Measurements from ENCODE around the gene ORMDL3. TPM values are rescaled to one million over a fixed set of nuclear protein-coding genes. Genes with fewer than 3 reads are reported as not detected.
"Not testable (repeated sequence)": the region's sequence is repeated elsewhere in the genome, so short reads cannot be mapped to it uniquely, and the experiment has no call there.

The ORMDL3 gene
- total RNA-seq, 1 experiment from 2014 or later, result 55.1 TPM

DNA sequence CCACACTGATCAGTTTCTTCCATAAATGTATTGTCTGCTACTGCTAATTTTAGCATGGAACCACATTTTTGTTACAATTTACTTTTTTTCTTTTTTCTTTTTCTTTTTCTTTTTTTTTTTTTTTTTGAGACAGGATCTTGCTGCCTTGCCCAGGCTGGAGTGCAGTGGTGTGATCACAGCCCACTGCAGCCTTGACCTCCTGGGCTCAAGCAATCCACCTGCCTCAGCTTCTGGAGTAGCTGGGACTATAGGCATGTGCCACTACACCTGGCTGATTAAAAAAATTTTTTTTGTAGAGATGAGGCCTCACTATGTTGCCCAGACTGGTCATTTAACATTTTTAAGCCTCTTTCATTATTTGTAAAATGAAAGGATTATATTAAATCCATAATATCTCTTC, 40.3 kb downstream of the ORMDL3 start:
- no TSS peak for BruUV-seq (replicated peaks)
- Histone ChIP-seq H3K9me3 (ENCODE audit: control insufficient read depth, insufficient read depth, low read depth, low read length) (no peaks in the 10 kb centered on the region), H3K4me3 (ENCODE audit: low read depth in 2 of 2, low read length in 2 of 2) (no peak overlapping the region), H3K4me1 (ENCODE audit: control insufficient read depth, insufficient read depth, low read length) (no peaks in the 10 kb centered on the region), H3K36me3 (ENCODE audit: control insufficient read depth, insufficient read depth, low read length) (no peaks in the 10 kb centered on the region), H3K27me3 (ENCODE audit: control insufficient read depth, insufficient read depth, low read length) (peaks cover 7% of the 10 kb centered on the region), H3K27ac (ENCODE audit: low read length) (no peak overlapping the region)
- ATAC-seq (no peak), DNase-seq (ENCODE audit: low read depth, low spot score) (no peak)
- in situ Hi-C loops (cut with HindIII; ENCODE audit: low pct_unique_long_range_greater_than_20kb, low sequenced_read_pairs) (no loop called here), intact Hi-C loops (cut with micrococcal nuclease; ENCODE audit: unreplicated experiment) (no loop called here)
- ChIA-PET CTCF (no interaction called here), POLR2A (no interaction called here)
- TF ChIP-seq POLR2AphosphoS5 (IDR thresholded peaks at IDR 0.05; ENCODE audit: low read depth, low read length) (no peak), TCF7L2 (IDR thresholded peaks at IDR 0.05; ENCODE audit: low read depth, low read length) (no peak), SIN3A (IDR thresholded peaks at IDR 0.05; ENCODE audit: borderline replicate concordance, insufficient read depth, low read depth, low read length) (no peak)
- TF ChIP-seq, protein P1, sequence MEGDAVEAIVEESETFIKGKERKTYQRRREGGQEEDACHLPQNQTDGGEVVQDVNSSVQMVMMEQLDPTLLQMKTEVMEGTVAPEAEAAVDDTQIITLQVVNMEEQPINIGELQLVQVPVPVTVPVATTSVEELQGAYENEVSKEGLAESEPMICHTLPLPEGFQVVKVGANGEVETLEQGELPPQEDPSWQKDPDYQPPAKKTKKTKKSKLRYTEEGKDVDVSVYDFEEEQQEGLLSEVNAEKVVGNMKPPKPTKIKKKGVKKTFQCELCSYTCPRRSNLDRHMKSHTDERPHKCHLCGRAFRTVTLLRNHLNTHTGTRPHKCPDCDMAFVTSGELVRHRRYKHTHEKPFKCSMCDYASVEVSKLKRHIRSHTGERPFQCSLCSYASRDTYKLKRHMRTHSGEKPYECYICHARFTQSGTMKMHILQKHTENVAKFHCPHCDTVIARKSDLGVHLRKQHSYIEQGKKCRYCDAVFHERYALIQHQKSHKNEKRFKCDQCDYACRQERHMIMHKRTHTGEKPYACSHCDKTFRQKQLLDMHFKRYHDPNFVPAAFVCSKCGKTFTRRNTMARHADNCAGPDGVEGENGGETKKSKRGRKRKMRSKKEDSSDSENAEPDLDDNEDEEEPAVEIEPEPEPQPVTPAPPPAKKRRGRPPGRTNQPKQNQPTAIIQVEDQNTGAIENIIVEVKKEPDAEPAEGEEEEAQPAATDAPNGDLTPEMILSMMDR (IDR thresholded peaks at IDR 0.05), result no peak
- TF ChIP-seq, protein P2, sequence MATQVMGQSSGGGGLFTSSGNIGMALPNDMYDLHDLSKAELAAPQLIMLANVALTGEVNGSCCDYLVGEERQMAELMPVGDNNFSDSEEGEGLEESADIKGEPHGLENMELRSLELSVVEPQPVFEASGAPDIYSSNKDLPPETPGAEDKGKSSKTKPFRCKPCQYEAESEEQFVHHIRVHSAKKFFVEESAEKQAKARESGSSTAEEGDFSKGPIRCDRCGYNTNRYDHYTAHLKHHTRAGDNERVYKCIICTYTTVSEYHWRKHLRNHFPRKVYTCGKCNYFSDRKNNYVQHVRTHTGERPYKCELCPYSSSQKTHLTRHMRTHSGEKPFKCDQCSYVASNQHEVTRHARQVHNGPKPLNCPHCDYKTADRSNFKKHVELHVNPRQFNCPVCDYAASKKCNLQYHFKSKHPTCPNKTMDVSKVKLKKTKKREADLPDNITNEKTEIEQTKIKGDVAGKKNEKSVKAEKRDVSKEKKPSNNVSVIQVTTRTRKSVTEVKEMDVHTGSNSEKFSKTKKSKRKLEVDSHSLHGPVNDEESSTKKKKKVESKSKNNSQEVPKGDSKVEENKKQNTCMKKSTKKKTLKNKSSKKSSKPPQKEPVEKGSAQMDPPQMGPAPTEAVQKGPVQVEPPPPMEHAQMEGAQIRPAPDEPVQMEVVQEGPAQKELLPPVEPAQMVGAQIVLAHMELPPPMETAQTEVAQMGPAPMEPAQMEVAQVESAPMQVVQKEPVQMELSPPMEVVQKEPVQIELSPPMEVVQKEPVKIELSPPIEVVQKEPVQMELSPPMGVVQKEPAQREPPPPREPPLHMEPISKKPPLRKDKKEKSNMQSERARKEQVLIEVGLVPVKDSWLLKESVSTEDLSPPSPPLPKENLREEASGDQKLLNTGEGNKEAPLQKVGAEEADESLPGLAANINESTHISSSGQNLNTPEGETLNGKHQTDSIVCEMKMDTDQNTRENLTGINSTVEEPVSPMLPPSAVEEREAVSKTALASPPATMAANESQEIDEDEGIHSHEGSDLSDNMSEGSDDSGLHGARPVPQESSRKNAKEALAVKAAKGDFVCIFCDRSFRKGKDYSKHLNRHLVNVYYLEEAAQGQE (IDR thresholded peaks at IDR 0.05; ENCODE audit: insufficient read depth in 1 of 2, low read depth in 2 of 2, low read length in 1 of 2), result no peak

DNA sequence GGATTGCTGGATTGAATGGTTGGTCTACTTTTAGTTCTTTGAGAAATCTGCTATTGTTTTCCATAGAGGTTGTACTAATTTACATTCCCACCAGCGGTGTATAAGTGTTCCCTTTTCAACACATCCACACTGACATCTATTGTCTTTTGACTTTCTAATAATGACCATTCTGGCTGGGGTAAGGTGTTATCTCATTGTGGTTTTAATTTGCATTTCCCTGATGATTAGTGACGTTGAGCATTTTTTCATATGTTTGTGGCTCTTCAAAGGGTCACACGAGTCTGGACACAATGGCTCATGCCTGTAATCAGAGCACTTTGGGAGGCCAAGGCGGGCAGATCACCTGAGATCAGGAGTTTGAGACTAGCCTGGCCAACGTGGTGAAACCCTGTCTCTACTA, 41.3 kb downstream of the ORMDL3 start:
- H3K27me3 ChIP-seq (ENCODE audit: control insufficient read depth, insufficient read depth, low read length); in situ Hi-C loops (cut with HindIII; ENCODE audit: low pct_unique_long_range_greater_than_20kb, low sequenced_read_pairs); H3K9me3 ChIP-seq (ENCODE audit: control insufficient read depth, insufficient read depth, low read depth, low read length); CTCF ChIA-PET; DNase-seq (ENCODE audit: low read depth, low spot score); H3K27ac ChIP-seq (ENCODE audit: low read length); intact Hi-C loops (cut with micrococcal nuclease; ENCODE audit: unreplicated experiment); POLR2A ChIA-PET; ATAC-seq; BruUV-seq (replicated peaks); H3K4me1 ChIP-seq (ENCODE audit: control insufficient read depth, insufficient read depth, low read length); H3K4me3 ChIP-seq (ENCODE audit: low read depth in 2 of 2, low read length in 2 of 2); H3K36me3 ChIP-seq (ENCODE audit: control insufficient read depth, insufficient read depth, low read length): not testable (repeated sequence)

DNA sequence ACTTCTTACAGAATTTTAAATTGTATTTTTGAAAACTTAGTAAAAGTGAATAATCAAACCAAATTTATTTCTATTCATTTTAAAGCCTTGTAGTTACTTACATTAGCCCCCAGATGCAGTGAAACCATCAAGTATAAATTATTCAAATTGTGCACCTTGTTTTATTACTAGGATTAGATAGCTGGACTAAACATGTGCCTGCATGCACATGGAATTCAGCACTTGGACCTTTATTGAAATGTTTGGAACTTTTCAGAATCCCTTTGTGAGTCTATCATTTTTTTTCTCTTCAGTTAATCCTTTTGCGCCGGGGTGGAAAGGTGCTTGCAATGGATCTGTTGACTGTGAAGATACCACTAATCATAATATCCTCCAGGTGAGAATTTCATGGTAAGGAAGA, 54.6 kb downstream of the ORMDL3 start:
- no TSS peak for BruUV-seq (replicated peaks)
- POLR2A ChIA-PET, result no interaction called here
- ATAC-seq (no peak), DNase-seq (ENCODE audit: low read depth, low spot score) (no peak)
- Histone ChIP-seq H3K27me3 (ENCODE audit: control insufficient read depth, insufficient read depth, low read length) (peaks cover 7% of the 10 kb centered on the region; the same call in 1 of the 2 replicates), H3K27ac (ENCODE audit: low read length) (no peak overlapping the region), H3K4me3 (ENCODE audit: low read depth in 2 of 2, low read length in 2 of 2) (no peak overlapping the region), H3K36me3 (ENCODE audit: control insufficient read depth, insufficient read depth, low read length) (no peaks in the 10 kb centered on the region), H3K4me1 (ENCODE audit: control insufficient read depth, insufficient read depth, low read length) (no peaks in the 10 kb centered on the region), H3K9me3 (ENCODE audit: control insufficient read depth, insufficient read depth, low read depth, low read length) (no peaks in the 10 kb centered on the region)
- intact Hi-C loops (cut with micrococcal nuclease; ENCODE audit: unreplicated experiment), result loop anchor here (10.0 kb wide), 1 partner anchor 102 kb away; no protein-coding TSS in a partner anchor
- CTCF ChIA-PET, result interaction anchor here (0.6 to 1.2 kb wide), 3 partner anchors 43 to 173 kb away, joined by 3 to 8 read pairs (median 3); partner anchors contain the start of genes ERBB2 and PSMD3
- TF ChIP-seq, protein P1 (IDR thresholded peaks at IDR 0.05), result no peak; the same call in 1 of the 2 replicates
- TF ChIP-seq TCF7L2 (IDR thresholded peaks at IDR 0.05; ENCODE audit: low read depth, low read length) (no peak), SIN3A (IDR thresholded peaks at IDR 0.05; ENCODE audit: borderline replicate concordance, insufficient read depth, low read depth, low read length) (no peak), POLR2AphosphoS5 (IDR thresholded peaks at IDR 0.05; ENCODE audit: low read depth, low read length) (no peak)
- TF ChIP-seq, protein P2 (IDR thresholded peaks at IDR 0.05; ENCODE audit: insufficient read depth in 1 of 2, low read depth in 2 of 2, low read length in 1 of 2), result no peak
- in situ Hi-C loops (cut with HindIII; ENCODE audit: low pct_unique_long_range_greater_than_20kb, low sequenced_read_pairs), result no loop called here
